K562 (cell line): ENCODE results near the gene ADAM10. TPM values are rescaled to one million over a fixed set of nuclear protein-coding genes. Genes with fewer than 3 reads are reported as not detected.

Experiments
- ATAC-seq: fragments of 200-7000 bp; cut with Tn5 transposase; 3 replicates; pipeline ENCODE4 v1.9.1; 2020; ENCODE audit warnings: moderate library complexity
- BruUV-seq: library from RNA; stranded (reverse); fragments of 400-500 nt; replicated peaks from 2 replicates; lab custom pipeline; 2021; lab: Mats Ljungman, UMichigan
- CTCF ChIA-PET: fragments of 300-600 bp; formaldehyde crosslinking; extraction: SDS; loops from one replicate; lab custom pipeline; 2021; ENCODE audit warnings: low intra/inter-chr PET ratio; lab: Yijun Ruan, JAX
- POLR2A ChIA-PET: fragments of 300-600, 350-650 bp; sonication (Branson Sonifier 250); formaldehyde crosslinking; extraction: SDS; loops from one replicate; lab custom pipeline; 2021; ENCODE audit warnings: antibody characterized with exemption, inconsistent platforms; lab: Yijun Ruan, JAX
- DNase-seq, 4 experiments: peaks; one replicate each; pipeline versions ENCODE4 v3.0.0 to v3.0.0-alpha.2; 2011 to 2018; ENCODE audit warnings: low spot score in 3 of 4, mixed read lengths in 3 of 4; ENCODE audit errors: extremely low read depth in 1 of 4
- FAIRE-seq: peaks from 2 replicates; lab custom pipeline; 2011; peaks lifted over from hg19 to GRCh38; lab: Jason Lieb, UNC
- H2AFZ ChIP-seq: 2 replicates; pipeline ENCODE4 v1.6.0; 2011; ENCODE audit warnings: low read depth, low read length, control low read depth, inconsistent platforms
- H3K27ac ChIP-seq: fragments of 200-600 bp; 3 replicates; pipeline ENCODE4 v1.8.0; 2011; ENCODE audit warnings: low read depth, mild to moderate bottlenecking, control low read depth, inconsistent platforms, low read length, moderate library complexity, mixed read lengths; ENCODE audit errors: extremely low read depth
- H3K27me3 ChIP-seq, 2 experiments: fragments of 300-600 bp in 1 of 2; 2 replicates in 1 of 2; 3 replicates in 1 of 2; pipeline versions ENCODE4 v1.6.0 to v1.8.0; 2011; ENCODE audit warnings: inconsistent platforms in 2 of 2, low read length in 2 of 2, mild to moderate bottlenecking in 1 of 2, mixed read lengths in 1 of 2, moderate library complexity in 1 of 2; ENCODE audit not compliant: control insufficient read depth in 2 of 2, insufficient read depth in 2 of 2
- H3K36me3 ChIP-seq: fragments of 300-600 bp; 3 replicates; pipeline ENCODE4 v1.8.0; 2011; ENCODE audit warnings: mild to moderate bottlenecking, low read length, inconsistent platforms; ENCODE audit not compliant: control insufficient read depth, insufficient read depth
- H3K4me1 ChIP-seq, 2 experiments: fragments of 200-600 bp in 1 of 2; replicated peaks in 1 of 2; 2 replicates in 1 of 2; 3 replicates in 1 of 2; pipeline versions ENCODE4 v1.5.1 to v1.8.0; 2011; ENCODE audit warnings: inconsistent platforms in 2 of 2, low read length in 2 of 2, mild to moderate bottlenecking in 1 of 2, mixed read lengths in 1 of 2, moderate library complexity in 1 of 2; ENCODE audit not compliant: control insufficient read depth in 2 of 2, insufficient read depth in 2 of 2
- H3K4me2 ChIP-seq: 2 replicates; pipeline ENCODE4 v1.6.1; 2011; ENCODE audit warnings: low read length, control low read depth, inconsistent platforms, mixed read lengths; ENCODE audit not compliant: insufficient read depth
- H3K4me3 ChIP-seq: fragments of 200-600 bp; sonication (generic), shearing (Covaris generic); 2 replicates; pipeline ENCODE4 v1.5.1; 2016; ENCODE audit warnings: control low read depth, inconsistent platforms
- H3K79me2 ChIP-seq: fragments of 200-600 bp; 3 replicates; pipeline ENCODE4 v1.8.0; 2011; ENCODE audit warnings: low read length, inconsistent platforms; ENCODE audit not compliant: control insufficient read depth, insufficient read depth
- H3K9ac ChIP-seq, 2 experiments: 2 replicates each; pipeline versions ENCODE4 v1.6.0 to v1.6.1; 2011; ENCODE audit warnings: low read depth in 2 of 2, low read length in 2 of 2, control low read depth in 1 of 2, inconsistent platforms in 1 of 2, mild to moderate bottlenecking in 1 of 2, mixed read lengths in 1 of 2; ENCODE audit not compliant: insufficient read depth in 1 of 2
- H3K9me1 ChIP-seq: one replicate; pipeline ENCODE4 v1.6.0; 2011; ENCODE audit warnings: inconsistent platforms, mild to moderate bottlenecking, low read length, moderate library complexity; ENCODE audit not compliant: control insufficient read depth, insufficient read depth
- H3K9me3 ChIP-seq: replicated peaks from 2 replicates; pipeline ENCODE4 v1.5.1; 2011; ENCODE audit warnings: low read depth, low read length, inconsistent platforms; ENCODE audit not compliant: control insufficient read depth, insufficient read depth
- H4K20me1 ChIP-seq: replicated peaks from 2 replicates; pipeline ENCODE4 v1.6.1; 2011; ENCODE audit warnings: low read length, inconsistent platforms, mixed read lengths; ENCODE audit not compliant: control insufficient read depth, insufficient read depth
- CREM ChIP-seq: IDR thresholded peaks from 2 replicates; pipeline ENCODE4 v1.6.1; 2014; ENCODE audit warnings: antibody characterized with exemption, low read depth
- ELF4 ChIP-seq: fragments of 450-650 bp; formaldehyde crosslinking; IDR thresholded peaks from 2 replicates; pipeline ENCODE4 v1.4.0; 2022; ENCODE audit warnings: missing genetic modification characterization
- HDAC6 ChIP-seq: IDR thresholded peaks from 2 replicates; pipeline ENCODE4 v1.6.1; 2012; ENCODE audit warnings: low read depth, mild to moderate bottlenecking, control low read depth, inconsistent platforms, low read length, moderate library complexity
- IFI16 ChIP-seq: fragments of 250-450 bp; sonication (Bioruptor Pico); IDR thresholded peaks from 2 replicates; pipeline ENCODE4 v2.1.2; 2022; ENCODE audit warnings: mild to moderate bottlenecking, inconsistent platforms
- NCOA1 ChIP-seq: fragments of 450-650 bp; IDR thresholded peaks from 2 replicates; pipeline ENCODE4 v1.6.1; 2016; ENCODE audit warnings: low read depth
- NR3C1 ChIP-seq: sonication (generic); formaldehyde crosslinking; IDR thresholded peaks from 2 replicates; pipeline ENCODE4 v1.8.1; 2022; ENCODE audit warnings: missing genetic modification reagents
- PRMT5 ChIP-seq: sonication (generic); formaldehyde crosslinking; IDR thresholded peaks from 2 replicates; pipeline ENCODE4 v1.5.0; 2020; ENCODE audit warnings: missing genetic modification reagents
- RFX1 ChIP-seq: fragments of 450-650 bp; IDR thresholded peaks from 2 replicates; pipeline ENCODE4 v1.6.1; 2016; ENCODE audit warnings: mild to moderate bottlenecking, moderate library complexity
- TAF1 ChIP-seq: IDR thresholded peaks from 2 replicates; pipeline ENCODE4 v1.6.1; 2011; ENCODE audit warnings: mild to moderate bottlenecking, low read length, moderate library complexity; ENCODE audit not compliant: insufficient read depth, control insufficient read depth, severe bottlenecking; ENCODE audit errors: extremely low read depth
- TEAD2 ChIP-seq: fragments of 450-650 bp; IDR thresholded peaks from 2 replicates; pipeline ENCODE4 v1.6.1; 2016; ENCODE audit warnings: missing genetic modification characterization, control low read depth, missing compliant biosample characterization
- ZBED1 ChIP-seq: IDR thresholded peaks from 2 replicates; pipeline ENCODE4 v1.6.1; 2014
- ZFP36 ChIP-seq: fragments of 150-350 bp; IDR thresholded peaks from 2 replicates; pipeline ENCODE4 v1.6.1; 2018; ENCODE audit warnings: low read length, low read depth; ENCODE audit not compliant: partially characterized antibody
- ZNF140 ChIP-seq: fragments of 250-450 bp; sonication (Bioruptor Pico); IDR thresholded peaks from 2 replicates; pipeline ENCODE4 v1.8.0; 2021; ENCODE audit warnings: moderate library complexity, mild to moderate bottlenecking, inconsistent platforms
- ZNF253 ChIP-seq: fragments of 250-450 bp; sonication (Bioruptor Pico); conservative IDR thresholded peaks from 2 replicates; pipeline ENCODE4 v1.6.1; 2021; ENCODE audit warnings: mild to moderate bottlenecking
- WGBS: fragments of 100-300 bp; shearing (Covaris generic); methylation state at CpG from one replicate; pipeline ENCODE4 v1.1.6; 2016; ENCODE audit warnings: low coverage, mixed read lengths; ENCODE audit not compliant: insufficient coverage; ENCODE audit errors: missing lambda C conversion rate; 5-methylcytosine and 5-hydroxymethylcytosine counted together
- in situ Hi-C: fragments of 300-500 bp; cut with MboI; formaldehyde crosslinking; loops from 4 replicates; pipeline ENCODE4 v1.15.0; 2018; ENCODE audit warnings: inconsistent platforms, mixed read lengths
- intact Hi-C: fragments of 100-400 bp; cut with micrococcal nuclease; formaldehyde crosslinking; loops from 2 replicates; pipeline ENCODE4 v1.14.2; 2022
- polyA plus RNA-seq, 8 experiments: library from polyadenylated mRNA; depleted of rRNA in 4 of 8; stranded (reverse) in 5 of 8; unstranded in 3 of 8; fragments of >200 nt; fragmentation: Nextera tagmentation in 2 of 8; fragmentation: Illumina TruSeq in 1 of 8; extraction: Ambion mirVana in 2 of 8; extraction: Trizol in 1 of 8; gene quantifications; 2 replicates each; pipeline versions ENCODE4 v1.2.1 to v1.2.3, GENCODE V29; 2011 to 2014; ENCODE audit warnings: inconsistent platforms in 1 of 8, missing spikeins in 1 of 8
- total RNA-seq, 7 experiments: library from RNA; depleted of rRNA in 6 of 7; stranded (reverse); fragments of >200 nt in 6 of 7; fragmentation: Illumina TruSeq in 2 of 7; extraction: Trizol in 2 of 7; gene quantifications; 2 replicates each; pipeline versions ENCODE4 v1.2.1 to v1.2.3, GENCODE V29; 2011 to 2021; ENCODE audit warnings: low replicate concordance in 1 of 7
- TF ChIP-seq, protein P1 (sequence below): fragments of 450-650 bp; IDR thresholded peaks from 2 replicates; pipeline ENCODE4 v1.6.1; 2018; ENCODE audit not compliant: partially characterized antibody

ADAM10 gene
- total and polyA plus RNA-seq, 9 of the 15 experiments (the other 6 are each of a cell fraction or from before 2014, with no cell fraction given) = 11.9 to 152 (median 57.3) TPM

GRCh38 chr15:58562135-58562534 lies 187.4 kb downstream of the ADAM10 start:
- no peak for DNase-seq
- 31% methylated on average over 3 of the region's 3 CpGs for WGBS
- no peak for TF ChIP-seq ZFP36
- no peak for TF ChIP-seq PRMT5 (CRISPR knock-in tag)
- no peak for TF ChIP-seq NCOA1
- TF ChIP-seq, all 486 proteins: peak for 0
- no peaks in the 10 kb centered on the region for H3K27me3 ChIP-seq
- peaks cover 0 to 3% of the 10 kb centered on the region in 2 experiments; a peak in 2 of 5 replicates for H3K4me1 ChIP-seq
- no peak overlapping the region for H3K9ac ChIP-seq
- no peaks in the 10 kb centered on the region for H3K9me3 ChIP-seq
- ChIA-PET CTCF (no interaction called here), POLR2A (interaction anchor here (0.6 to 1.2 kb wide), 3 partner anchors 15 to 637 kb away, joined by 3 to 6 read pairs (median 3); no protein-coding TSS in a partner anchor)
- H3K4me3 ChIP-seq = no peak overlapping the region
- in situ Hi-C loops = no loop called here
- FAIRE-seq (no peak), ATAC-seq (no peak)
- no peaks in the 10 kb centered on the region for H3K9me1 ChIP-seq
- no TSS peak for BruUV-seq
- intact Hi-C loops = no loop called here
- no peak overlapping the region for H3K4me2 ChIP-seq
- H3K27ac ChIP-seq = no peak overlapping the region
- no peak overlapping the region for H2AFZ ChIP-seq
- H4K20me1 ChIP-seq = no peaks in the 10 kb centered on the region
- no peaks in the 10 kb centered on the region for H3K36me3 ChIP-seq
- H3K79me2 ChIP-seq = no peaks in the 10 kb centered on the region

- no TSS peak for BruUV-seq
- no peaks in the 10 kb centered on the region for H3K27me3 ChIP-seq
- ATAC-seq = no peak
- DNase-seq = no peak
- no peaks in the 10 kb centered on the region for H3K9me3 ChIP-seq
- no peaks in the 10 kb centered on the region for H3K79me2 ChIP-seq
- no peak overlapping the region for H3K4me2 ChIP-seq
- H2AFZ ChIP-seq = no peak overlapping the region
- no peak overlapping the region for H3K4me3 ChIP-seq
- no peak overlapping the region for H3K27ac ChIP-seq
- H4K20me1 ChIP-seq = no peaks in the 10 kb centered on the region
- 10% methylated on average over 1 of the region's 1 CpG for WGBS
- H3K4me1 ChIP-seq = peaks cover 0 to 4% of the 10 kb centered on the region in 2 experiments; a peak in 3 of 5 replicates
- ChIA-PET CTCF (no interaction called here), POLR2A (interaction anchor here (1.7 to 1.9 kb wide), 2 partner anchors 13 to 24 kb away, joined by 3 to 4 read pairs; no protein-coding TSS in a partner anchor)
- in situ Hi-C loops = no loop called here
- FAIRE-seq = no peak
- H3K36me3 ChIP-seq = no peaks in the 10 kb centered on the region
- H3K9ac ChIP-seq = no peak overlapping the region
- no peaks in the 10 kb centered on the region for H3K9me1 ChIP-seq
- intact Hi-C loops = no loop called here
- TF ChIP-seq ZBED1 = no peak
- TF ChIP-seq IFI16 (CRISPR knock-in tag) = no peak
- no peak for TF ChIP-seq TAF1
- no peak for TF ChIP-seq TEAD2 (tag)
- TF ChIP-seq, protein P1, sequence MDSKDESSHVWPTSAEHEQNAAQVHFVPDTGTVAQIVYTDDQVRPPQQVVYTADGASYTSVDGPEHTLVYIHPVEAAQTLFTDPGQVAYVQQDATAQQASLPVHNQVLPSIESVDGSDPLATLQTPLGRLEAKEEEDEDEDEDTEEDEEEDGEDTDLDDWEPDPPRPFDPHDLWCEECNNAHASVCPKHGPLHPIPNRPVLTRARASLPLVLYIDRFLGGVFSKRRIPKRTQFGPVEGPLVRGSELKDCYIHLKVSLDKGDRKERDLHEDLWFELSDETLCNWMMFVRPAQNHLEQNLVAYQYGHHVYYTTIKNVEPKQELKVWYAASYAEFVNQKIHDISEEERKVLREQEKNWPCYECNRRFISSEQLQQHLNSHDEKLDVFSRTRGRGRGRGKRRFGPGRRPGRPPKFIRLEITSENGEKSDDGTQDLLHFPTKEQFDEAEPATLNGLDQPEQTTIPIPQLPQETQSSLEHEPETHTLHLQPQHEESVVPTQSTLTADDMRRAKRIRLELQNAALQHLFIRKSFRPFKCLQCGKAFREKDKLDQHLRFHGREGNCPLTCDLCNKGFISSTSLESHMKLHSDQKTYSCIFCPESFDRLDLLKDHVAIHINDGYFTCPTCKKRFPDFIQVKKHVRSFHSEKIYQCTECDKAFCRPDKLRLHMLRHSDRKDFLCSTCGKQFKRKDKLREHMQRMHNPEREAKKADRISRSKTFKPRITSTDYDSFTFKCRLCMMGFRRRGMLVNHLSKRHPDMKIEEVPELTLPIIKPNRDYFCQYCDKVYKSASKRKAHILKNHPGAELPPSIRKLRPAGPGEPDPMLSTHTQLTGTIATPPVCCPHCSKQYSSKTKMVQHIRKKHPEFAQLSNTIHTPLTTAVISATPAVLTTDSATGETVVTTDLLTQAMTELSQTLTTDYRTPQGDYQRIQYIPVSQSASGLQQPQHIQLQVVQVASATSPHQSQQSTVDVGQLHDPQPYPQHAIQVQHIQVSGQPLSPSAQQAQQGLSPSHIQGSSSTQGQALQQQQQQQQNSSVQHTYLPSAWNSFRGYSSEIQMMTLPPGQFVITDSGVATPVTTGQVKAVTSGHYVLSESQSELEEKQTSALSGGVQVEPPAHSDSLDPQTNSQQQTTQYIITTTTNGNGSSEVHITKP = no peak
- no peak for TF ChIP-seq HDAC6
- no peak for TF ChIP-seq ZNF140 (CRISPR knock-in tag)
- no peak for TF ChIP-seq ELF4 (CRISPR knock-in tag)
- TF ChIP-seq NR3C1 (CRISPR knock-in tag) = no peak
- no peak for TF ChIP-seq CREM
- no peak for TF ChIP-seq RFX1
- no peak for TF ChIP-seq ZNF253 (CRISPR knock-in tag)
These were observed 188.2 kb downstream of the ADAM10 start for GRCh38 chr15:58561321-58561720.
